ENCODE data around the gene C12orf50.
"Not testable (repeated sequence)": the region's sequence is repeated elsewhere in the genome, so short reads cannot be mapped to it uniquely, and the experiment has no call there.

- TF ChIP-seq CTCF, POLR2A, POLR2AphosphoS5 (IDR thresholded peaks at IDR 0.05): not testable (repeated sequence)
These were observed 2.0 kb upstream of the C12orf50 start for GRCh38 chr12:88031161-88031560.

Data from upper lobe of left lung (tissue), 4 donors.